ENCODE data around the gene PRPF38B. TPM values are rescaled to one million over a fixed set of nuclear protein-coding genes. Genes with fewer than 3 reads are reported as not detected.

PRPF38B gene
- total and polyA plus RNA-seq, 9 of the 15 experiments (the other 6 are each of a cell fraction or from before 2014, with no cell fraction given): 25.3 to 85.5 (median 66.4) TPM

- no peak for ATAC-seq
- Histone ChIP-seq H3K9me3 (replicated peaks; ENCODE audit: control insufficient read depth, insufficient read depth, low read depth, low read length) (no peaks in the 10 kb centered on the region), H3K4me3 (no peak within 1 kb of the TSS), H3K4me1 (replicated peaks in 1 of 2; ENCODE audit: control insufficient read depth in 2 of 2, insufficient read depth in 2 of 2, low read length in 2 of 2) (no peaks in the 10 kb centered on the region), H3K9me1 (ENCODE audit: control insufficient read depth, insufficient read depth, low read length) (no peaks in the 10 kb centered on the region), H3K9ac (ENCODE audit: insufficient read depth in 1 of 2, low read depth in 2 of 2, low read length in 2 of 2) (no peak within 1 kb of the TSS), H3K79me2 (ENCODE audit: control insufficient read depth, insufficient read depth, low read length) (no peaks in the 10 kb centered on the region), H4K20me1 (replicated peaks; ENCODE audit: control insufficient read depth, insufficient read depth, low read length) (no peaks in the 10 kb centered on the region), H3K4me2 (ENCODE audit: insufficient read depth, low read length) (no peak within 1 kb of the TSS), H2AFZ (ENCODE audit: low read depth, low read length) (no peak within 1 kb of the TSS), H3K36me3 (ENCODE audit: control insufficient read depth, insufficient read depth, low read length) (no peaks in the 10 kb centered on the region), H3K27ac (ENCODE audit: extremely low read depth, low read depth, low read length) (no peak within 1 kb of the TSS), H3K27me3 (ENCODE audit: control insufficient read depth in 2 of 2, insufficient read depth in 2 of 2, low read length in 2 of 2) (peaks cover 0 to 3% of the 10 kb centered on the region in 2 experiments; a peak in 1 of 5 replicates)
- 91% methylated on average over 49 of the region's 81 CpGs for WGBS (ENCODE audit: insufficient coverage, low coverage, missing lambda C conversion rate)
- TF ChIP-seq ZNF431 (CRISPR knock-in tag; IDR thresholded peaks at IDR 0.05) (no peak), LEF1 (IDR thresholded peaks at IDR 0.05) (no peak), ZBTB33 (CRISPR knock-in tag; IDR thresholded peaks at IDR 0.05) (peak; percentile 97), NR3C1 (CRISPR knock-in tag; IDR thresholded peaks at IDR 0.05) (no peak), ZNF395 (CRISPR knock-in tag; IDR thresholded peaks at IDR 0.05) (no peak), ZNF76 (CRISPR knock-in tag; IDR thresholded peaks at IDR 0.05; ENCODE audit: borderline replicate concordance) (no peak), U2AF2 (optimal IDR thresholded peaks at IDR 0.05; ENCODE audit: low read depth, low read length) (no peak), ZNF184 (CRISPR knock-in tag; IDR thresholded peaks at IDR 0.05) (peak; percentile 30; the same call in 1 of the 2 replicates), KLF1 (tag; IDR thresholded peaks at IDR 0.05) (no peak), SRSF7 (optimal IDR thresholded peaks at IDR 0.05; ENCODE audit: low read depth, low read length) (peak; percentile 43), MAFG (tag; conservative IDR thresholded peaks at IDR 0.05) (no peak)
- TF ChIP-seq, protein P1, sequence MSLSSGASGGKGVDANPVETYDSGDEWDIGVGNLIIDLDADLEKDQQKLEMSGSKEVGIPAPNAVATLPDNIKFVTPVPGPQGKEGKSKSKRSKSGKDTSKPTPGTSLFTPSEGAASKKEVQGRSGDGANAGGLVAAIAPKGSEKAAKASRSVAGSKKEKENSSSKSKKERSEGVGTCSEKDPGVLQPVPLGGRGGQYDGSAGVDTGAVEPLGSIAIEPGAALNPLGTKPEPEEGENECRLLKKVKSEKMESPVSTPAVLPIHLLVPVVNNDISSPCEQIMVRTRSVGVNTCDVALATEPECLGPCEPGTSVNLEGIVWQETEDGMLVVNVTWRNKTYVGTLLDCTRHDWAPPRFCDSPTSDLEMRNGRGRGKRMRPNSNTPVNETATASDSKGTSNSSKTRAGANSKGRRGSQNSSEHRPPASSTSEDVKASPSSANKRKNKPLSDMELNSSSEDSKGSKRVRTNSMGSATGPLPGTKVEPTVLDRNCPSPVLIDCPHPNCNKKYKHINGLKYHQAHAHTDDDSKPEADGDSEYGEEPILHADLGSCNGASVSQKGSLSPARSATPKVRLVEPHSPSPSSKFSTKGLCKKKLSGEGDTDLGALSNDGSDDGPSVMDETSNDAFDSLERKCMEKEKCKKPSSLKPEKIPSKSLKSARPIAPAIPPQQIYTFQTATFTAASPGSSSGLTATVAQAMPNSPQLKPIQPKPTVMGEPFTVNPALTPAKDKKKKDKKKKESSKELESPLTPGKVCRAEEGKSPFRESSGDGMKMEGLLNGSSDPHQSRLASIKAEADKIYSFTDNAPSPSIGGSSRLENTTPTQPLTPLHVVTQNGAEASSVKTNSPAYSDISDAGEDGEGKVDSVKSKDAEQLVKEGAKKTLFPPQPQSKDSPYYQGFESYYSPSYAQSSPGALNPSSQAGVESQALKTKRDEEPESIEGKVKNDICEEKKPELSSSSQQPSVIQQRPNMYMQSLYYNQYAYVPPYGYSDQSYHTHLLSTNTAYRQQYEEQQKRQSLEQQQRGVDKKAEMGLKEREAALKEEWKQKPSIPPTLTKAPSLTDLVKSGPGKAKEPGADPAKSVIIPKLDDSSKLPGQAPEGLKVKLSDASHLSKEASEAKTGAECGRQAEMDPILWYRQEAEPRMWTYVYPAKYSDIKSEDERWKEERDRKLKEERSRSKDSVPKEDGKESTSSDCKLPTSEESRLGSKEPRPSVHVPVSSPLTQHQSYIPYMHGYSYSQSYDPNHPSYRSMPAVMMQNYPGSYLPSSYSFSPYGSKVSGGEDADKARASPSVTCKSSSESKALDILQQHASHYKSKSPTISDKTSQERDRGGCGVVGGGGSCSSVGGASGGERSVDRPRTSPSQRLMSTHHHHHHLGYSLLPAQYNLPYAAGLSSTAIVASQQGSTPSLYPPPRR (CRISPR knock-in tag; IDR thresholded peaks at IDR 0.05; ENCODE audit: borderline replicate concordance): no peak
- TF ChIP-seq, protein P2, sequence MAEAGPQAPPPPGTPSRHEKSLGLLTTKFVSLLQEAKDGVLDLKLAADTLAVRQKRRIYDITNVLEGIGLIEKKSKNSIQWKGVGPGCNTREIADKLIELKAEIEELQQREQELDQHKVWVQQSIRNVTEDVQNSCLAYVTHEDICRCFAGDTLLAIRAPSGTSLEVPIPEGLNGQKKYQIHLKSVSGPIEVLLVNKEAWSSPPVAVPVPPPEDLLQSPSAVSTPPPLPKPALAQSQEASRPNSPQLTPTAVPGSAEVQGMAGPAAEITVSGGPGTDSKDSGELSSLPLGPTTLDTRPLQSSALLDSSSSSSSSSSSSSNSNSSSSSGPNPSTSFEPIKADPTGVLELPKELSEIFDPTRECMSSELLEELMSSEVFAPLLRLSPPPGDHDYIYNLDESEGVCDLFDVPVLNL (CRISPR knock-in tag; IDR thresholded peaks at IDR 0.05; ENCODE audit: low read depth): no peak
- no TSS peak for BruUV-seq (replicated peaks)
- no peak for FAIRE-seq
- DNase-seq (ENCODE audit: extremely low read depth in 1 of 4, low spot score in 3 of 4): no peak
- CTCF ChIA-PET (ENCODE audit: low intra/inter-chr PET ratio): no interaction called here
- POLR2A ChIA-PET: interaction anchor here (0.6 kb wide), 1 partner anchor 358 kb away, joined by 4 read pairs; no protein-coding TSS in a partner anchor
- in situ Hi-C loops (cut with MboI) (no loop called here), intact Hi-C loops (cut with micrococcal nuclease) (no loop called here)
These were observed 31.0 kb upstream of the PRPF38B start, which contains the start of gene HENMT1 for GRCh38 chr1:108661030-108661609. TSS of gene HENMT1 (minus strand) at chr1:108661093. CDS start at chr1:108659884, 1,209 bp downstream.

Measured in K562 (cell line).